SK-N-SH treated with all-trans-retinoic acid at 6 μM for 48 hours (cell line): ENCODE measurements around the gene PPP1R1B.

ENCODE experiments used
- BACH2 ChIP-seq: fragments of 250-450 bp; sonication (Bioruptor Pico); IDR thresholded peaks from 2 replicates; pipeline ENCODE4 v1.9.0; 2021; ENCODE audit warnings: mild to moderate bottlenecking, borderline replicate concordance
- CSDC2 ChIP-seq: fragments of 250-450 bp; sonication (Bioruptor Pico); IDR thresholded peaks from 2 replicates; pipeline ENCODE4 v1.5.0; 2020; ENCODE audit warnings: mild to moderate bottlenecking, moderate library complexity
- RARB ChIP-seq: fragments of 250-450 bp; sonication (Bioruptor Pico); IDR thresholded peaks from 2 replicates; pipeline ENCODE4 v1.8.0; 2021; ENCODE audit warnings: mild to moderate bottlenecking, moderate library complexity
- TCF4 ChIP-seq: fragments of 250-450 bp; sonication (Bioruptor Pico); IDR thresholded peaks from 2 replicates; pipeline ENCODE4 v1.8.0; 2021; ENCODE audit warnings: mild to moderate bottlenecking, moderate library complexity, borderline replicate concordance
- TF ChIP-seq, protein P1 (sequence below): fragments of 250-450 bp; sonication (Bioruptor Pico); IDR thresholded peaks from 2 replicates; pipeline ENCODE4 v1.5.0; 2020; ENCODE audit warnings: mild to moderate bottlenecking, moderate library complexity

DNA sequence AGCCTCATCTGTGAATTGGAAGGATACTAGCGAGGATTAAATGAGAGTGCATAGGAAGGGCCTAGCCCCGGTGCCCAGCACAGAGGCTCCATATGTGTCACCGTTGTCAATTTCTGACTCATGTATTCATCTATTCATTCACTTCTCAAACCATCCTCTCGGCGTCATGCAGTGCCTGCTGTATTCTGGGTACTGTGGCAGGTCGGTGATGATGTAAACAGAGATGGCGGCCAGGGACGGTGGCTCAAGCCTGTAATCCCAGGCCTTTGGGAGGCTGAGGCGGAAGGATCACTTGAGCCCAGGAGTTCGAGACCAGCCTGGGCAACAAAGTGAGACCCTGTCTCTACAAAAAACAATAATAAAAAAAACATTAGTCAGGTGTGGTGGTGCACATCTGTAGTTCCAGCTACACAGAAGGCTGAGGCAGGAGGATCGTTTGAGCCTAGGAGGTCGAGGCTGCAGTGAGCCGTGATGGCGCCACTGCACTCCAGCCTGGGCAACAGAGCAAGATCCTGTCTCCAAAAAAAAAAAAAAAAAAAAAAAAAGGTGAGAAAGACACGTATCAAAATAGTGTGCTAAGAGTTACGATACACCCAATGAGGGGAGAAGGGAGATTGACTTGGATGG lies 4.3 kb upstream of the PPP1R1B start:
- no peak for TF ChIP-seq BACH2
- no peak for TF ChIP-seq TCF4
- TF ChIP-seq, protein P1, sequence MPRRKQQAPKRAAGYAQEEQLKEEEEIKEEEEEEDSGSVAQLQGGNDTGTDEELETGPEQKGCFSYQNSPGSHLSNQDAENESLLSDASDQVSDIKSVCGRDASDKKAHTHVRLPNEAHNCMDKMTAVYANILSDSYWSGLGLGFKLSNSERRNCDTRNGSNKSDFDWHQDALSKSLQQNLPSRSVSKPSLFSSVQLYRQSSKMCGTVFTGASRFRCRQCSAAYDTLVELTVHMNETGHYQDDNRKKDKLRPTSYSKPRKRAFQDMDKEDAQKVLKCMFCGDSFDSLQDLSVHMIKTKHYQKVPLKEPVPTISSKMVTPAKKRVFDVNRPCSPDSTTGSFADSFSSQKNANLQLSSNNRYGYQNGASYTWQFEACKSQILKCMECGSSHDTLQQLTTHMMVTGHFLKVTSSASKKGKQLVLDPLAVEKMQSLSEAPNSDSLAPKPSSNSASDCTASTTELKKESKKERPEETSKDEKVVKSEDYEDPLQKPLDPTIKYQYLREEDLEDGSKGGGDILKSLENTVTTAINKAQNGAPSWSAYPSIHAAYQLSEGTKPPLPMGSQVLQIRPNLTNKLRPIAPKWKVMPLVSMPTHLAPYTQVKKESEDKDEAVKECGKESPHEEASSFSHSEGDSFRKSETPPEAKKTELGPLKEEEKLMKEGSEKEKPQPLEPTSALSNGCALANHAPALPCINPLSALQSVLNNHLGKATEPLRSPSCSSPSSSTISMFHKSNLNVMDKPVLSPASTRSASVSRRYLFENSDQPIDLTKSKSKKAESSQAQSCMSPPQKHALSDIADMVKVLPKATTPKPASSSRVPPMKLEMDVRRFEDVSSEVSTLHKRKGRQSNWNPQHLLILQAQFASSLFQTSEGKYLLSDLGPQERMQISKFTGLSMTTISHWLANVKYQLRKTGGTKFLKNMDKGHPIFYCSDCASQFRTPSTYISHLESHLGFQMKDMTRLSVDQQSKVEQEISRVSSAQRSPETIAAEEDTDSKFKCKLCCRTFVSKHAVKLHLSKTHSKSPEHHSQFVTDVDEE = no peak
- TF ChIP-seq RARB (CRISPR knock-in tag) = no peak
- TF ChIP-seq CSDC2 (CRISPR knock-in tag) = no peak
